Panc1 (cell line): Measurements from ENCODE around the gene C9orf72. TPM values are rescaled to one million over a fixed set of nuclear protein-coding genes. Genes with fewer than 3 reads are reported as not detected.

Source experiments
- ATAC-seq: fragments of 200-7000 bp; cut with Tn5 transposase; 2 replicates; pipeline ENCODE4 v1.9.1; 2020; ENCODE audit warnings: mild to moderate bottlenecking, moderate library complexity
- BruUV-seq: library from RNA; stranded (reverse); fragments of 400-500 nt; replicated peaks from 2 replicates; lab custom pipeline; 2021; lab: Mats Ljungman, UMichigan
- CTCF ChIA-PET: fragments of 300-600 bp; sonication (Branson Sonifier 250); formaldehyde crosslinking; loops from one replicate; lab custom pipeline; 2022; ENCODE audit warnings: antibody characterized with exemption; lab: Charles Lee
- POLR2A ChIA-PET: fragments of 300-600 bp; sonication (Branson Sonifier 250); formaldehyde crosslinking; loops from one replicate; lab custom pipeline; 2022; ENCODE audit warnings: antibody characterized with exemption; lab: Charles Lee
- DNase-seq: peaks from one replicate; pipeline ENCODE4 v3.0.0-alpha.2; 2010; ENCODE audit warnings: low read depth, low spot score
- H3K27ac ChIP-seq: 2 replicates; pipeline ENCODE4 v1.5.1; 2011; ENCODE audit warnings: mild to moderate bottlenecking, low read length, inconsistent platforms
- H3K27me3 ChIP-seq: fragments of 200-500 bp; sonication (Bioruptor generic); 2 replicates; pipeline ENCODE4 v1.6.0; 2014; ENCODE audit warnings: low read length, inconsistent platforms; ENCODE audit not compliant: control insufficient read depth, insufficient read depth
- H3K36me3 ChIP-seq: fragments of 200-500 bp; sonication (Bioruptor generic); 2 replicates; pipeline ENCODE4 v1.5.1; 2014; ENCODE audit warnings: inconsistent platforms, mild to moderate bottlenecking, low read length, moderate library complexity; ENCODE audit not compliant: control insufficient read depth, insufficient read depth
- H3K4me1 ChIP-seq: 2 replicates; pipeline ENCODE4 v1.5.1; 2011; ENCODE audit warnings: inconsistent platforms, mild to moderate bottlenecking, low read length, moderate library complexity; ENCODE audit not compliant: control insufficient read depth, insufficient read depth
- H3K4me3 ChIP-seq, 2 experiments: 2 replicates each; pipeline ENCODE4 v1.5.1; 2011 to 2012; ENCODE audit warnings: low read depth in 2 of 2, low read length in 2 of 2, mild to moderate bottlenecking in 2 of 2, inconsistent platforms in 1 of 2, moderate library complexity in 1 of 2
- H3K9me3 ChIP-seq: fragments of 200-500 bp; sonication (Bioruptor generic); 2 replicates; pipeline ENCODE4 v1.5.1; 2014; ENCODE audit warnings: low read depth, mild to moderate bottlenecking, inconsistent platforms, low read length, moderate library complexity; ENCODE audit not compliant: control insufficient read depth, insufficient read depth
- POLR2AphosphoS5 ChIP-seq: IDR thresholded peaks from 2 replicates; pipeline ENCODE4 v1.6.1; 2012; ENCODE audit warnings: mild to moderate bottlenecking, low read depth, low read length, moderate library complexity
- REST ChIP-seq, 2 experiments: IDR thresholded peaks; 2 replicates each; pipeline ENCODE4 v1.6.1; 2011 to 2012; ENCODE audit warnings: low read depth in 2 of 2, control low read depth in 1 of 2, low read length in 1 of 2, mild to moderate bottlenecking in 1 of 2, moderate library complexity in 1 of 2; ENCODE audit not compliant: insufficient read depth in 1 of 2
- SIN3A ChIP-seq: IDR thresholded peaks from 2 replicates; pipeline ENCODE4 v1.6.1; 2012; ENCODE audit warnings: low read depth, mild to moderate bottlenecking, low read length, moderate library complexity, borderline replicate concordance; ENCODE audit not compliant: insufficient read depth
- TCF7L2 ChIP-seq: IDR thresholded peaks from 2 replicates; pipeline ENCODE4 v1.6.1; 2011; ENCODE audit warnings: mild to moderate bottlenecking, low read depth, low read length, inconsistent platforms
- in situ Hi-C: cut with HindIII; loops from 2 replicates; pipeline ENCODE4 v1.10.0; 2016; ENCODE audit warnings: low sequenced_read_pairs, low pct_unique_long_range_greater_than_20kb
- intact Hi-C: fragments of 100-400 bp; cut with micrococcal nuclease; formaldehyde crosslinking; loops from one replicate; pipeline ENCODE4 v1.10.0; 2022; ENCODE audit not compliant: unreplicated experiment
- total RNA-seq: library from RNA; stranded (reverse); gene quantifications from one replicate; pipeline ENCODE4 v1.2.1, GENCODE V29; 2021; ENCODE audit not compliant: unreplicated experiment
- TF ChIP-seq, protein P1 (sequence below): fragments of 450-650 bp; IDR thresholded peaks from 2 replicates; pipeline ENCODE4 v1.5.1; 2017; ENCODE audit warnings: mild to moderate bottlenecking

Gene C9orf72
- total RNA-seq, 1 experiment from 2014 or later = 3.6 TPM

- intact Hi-C loops = no loop called here
- H3K4me3 ChIP-seq = no peak overlapping the region
- in situ Hi-C loops = no loop called here
- ATAC-seq = no peak
- no peak overlapping the region for H3K27ac ChIP-seq
- no peaks in the 10 kb centered on the region for H3K9me3 ChIP-seq
- BruUV-seq = no TSS peak
- H3K36me3 ChIP-seq = no peaks in the 10 kb centered on the region
- POLR2A ChIA-PET = no interaction called here
- no peaks in the 10 kb centered on the region for H3K4me1 ChIP-seq
- CTCF ChIA-PET = no interaction called here
- no peak for TF ChIP-seq POLR2AphosphoS5
- TF ChIP-seq TCF7L2 = no peak
- TF ChIP-seq SIN3A = no peak
- TF ChIP-seq, protein P1, sequence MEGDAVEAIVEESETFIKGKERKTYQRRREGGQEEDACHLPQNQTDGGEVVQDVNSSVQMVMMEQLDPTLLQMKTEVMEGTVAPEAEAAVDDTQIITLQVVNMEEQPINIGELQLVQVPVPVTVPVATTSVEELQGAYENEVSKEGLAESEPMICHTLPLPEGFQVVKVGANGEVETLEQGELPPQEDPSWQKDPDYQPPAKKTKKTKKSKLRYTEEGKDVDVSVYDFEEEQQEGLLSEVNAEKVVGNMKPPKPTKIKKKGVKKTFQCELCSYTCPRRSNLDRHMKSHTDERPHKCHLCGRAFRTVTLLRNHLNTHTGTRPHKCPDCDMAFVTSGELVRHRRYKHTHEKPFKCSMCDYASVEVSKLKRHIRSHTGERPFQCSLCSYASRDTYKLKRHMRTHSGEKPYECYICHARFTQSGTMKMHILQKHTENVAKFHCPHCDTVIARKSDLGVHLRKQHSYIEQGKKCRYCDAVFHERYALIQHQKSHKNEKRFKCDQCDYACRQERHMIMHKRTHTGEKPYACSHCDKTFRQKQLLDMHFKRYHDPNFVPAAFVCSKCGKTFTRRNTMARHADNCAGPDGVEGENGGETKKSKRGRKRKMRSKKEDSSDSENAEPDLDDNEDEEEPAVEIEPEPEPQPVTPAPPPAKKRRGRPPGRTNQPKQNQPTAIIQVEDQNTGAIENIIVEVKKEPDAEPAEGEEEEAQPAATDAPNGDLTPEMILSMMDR = no peak
- TF ChIP-seq REST (IDR thresholded peaks at IDR 0.05; ENCODE audit: insufficient read depth in 1 of 2, low read depth in 2 of 2, low read length in 1 of 2) = no peak
- no peak for DNase-seq
- no peaks in the 10 kb centered on the region for H3K27me3 ChIP-seq
Measured at GRCh38 chr9:27591093-27591492, 17.8 kb upstream of the C9orf72 start.

- no peaks in the 10 kb centered on the region for H3K36me3 ChIP-seq
- BruUV-seq = no TSS peak
- DNase-seq = no peak
- H3K4me1 ChIP-seq = no peaks in the 10 kb centered on the region
- no peaks in the 10 kb centered on the region for H3K9me3 ChIP-seq
- POLR2A ChIA-PET = no interaction called here
- TF ChIP-seq POLR2AphosphoS5 (no peak), REST (IDR thresholded peaks at IDR 0.05; ENCODE audit: insufficient read depth in 1 of 2, low read depth in 2 of 2, low read length in 1 of 2) (no peak), SIN3A (no peak), TCF7L2 (no peak)
- TF ChIP-seq, protein P1 = no peak
- CTCF ChIA-PET = no interaction called here
- H3K4me3 ChIP-seq = no peak overlapping the region
- no peak overlapping the region for H3K27ac ChIP-seq
- intact Hi-C loops (no loop called here), in situ Hi-C loops (no loop called here)
- H3K27me3 ChIP-seq = no peaks in the 10 kb centered on the region
- ATAC-seq = no peak
Measured at GRCh38 chr9:27590651-27591050, 17.4 kb upstream of the C9orf72 start.
